Glomerular endothelial cell (primary cell): Measurements from ENCODE around the gene ZMAT3. TPM values are rescaled to one million over a fixed set of nuclear protein-coding genes. Genes with fewer than 3 reads are reported as not detected.
"Not testable (repeated sequence)": the region's sequence is repeated elsewhere in the genome, so short reads cannot be mapped to it uniquely, and the experiment has no call there.

Source experiments
- DNase-seq: peaks from one replicate; pipeline ENCODE4 v3.0.0-alpha.2; 2011; ENCODE audit warnings: low read depth, low spot score; ENCODE audit errors: extremely low read depth
- total RNA-seq: library from RNA; depleted of rRNA; stranded (reverse); fragments of >200 nt; gene quantifications from 2 replicates; pipeline ENCODE4 v1.2.3, GENCODE V29; 2015

Gene ZMAT3
- total RNA-seq, 1 donor from 2014 or later, result 70.1 TPM

GRCh38 chr3:179069762-179070390 is 1.7 kb downstream of the ZMAT3 start:
- DNase-seq, result no peak

DNA sequence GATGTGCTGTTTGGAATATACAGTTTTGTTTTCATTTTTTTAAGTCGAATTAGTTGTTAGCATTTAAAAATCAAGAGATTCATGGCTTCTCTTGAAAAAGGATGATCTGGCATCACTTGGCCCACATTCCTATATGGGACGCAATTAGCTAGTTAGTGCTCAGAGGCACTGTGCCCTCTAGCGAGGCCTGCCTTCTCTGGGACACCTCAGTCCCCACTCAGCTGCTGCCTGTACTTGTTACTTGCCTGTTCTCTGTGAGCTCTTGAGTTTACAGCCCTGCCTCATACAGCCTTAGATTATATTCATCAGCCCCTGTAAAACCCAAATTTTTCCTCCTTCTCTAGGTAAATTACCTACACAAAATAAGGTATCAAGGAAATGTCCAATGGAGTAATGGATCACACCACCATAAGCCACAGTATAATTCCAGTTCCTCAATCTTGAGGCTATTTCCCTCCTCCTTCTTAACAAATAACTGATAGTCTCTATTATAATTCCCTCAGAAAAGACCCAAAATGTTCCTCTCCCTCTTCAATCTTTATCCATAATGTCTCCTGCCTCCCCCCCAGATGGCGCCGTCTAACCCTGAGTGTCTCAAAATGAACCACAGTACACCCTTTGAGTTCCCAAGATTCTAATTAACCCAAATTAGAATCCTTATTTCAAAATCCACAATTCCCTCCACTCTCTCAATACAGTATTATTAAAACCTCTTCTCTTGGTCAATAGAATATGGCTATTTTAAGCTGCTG is 2.7 kb downstream of the ZMAT3 start:
- DNase-seq, result no peak

- no peak for DNase-seq
Observed at GRCh38 chr3:179067839-179068238, 3.8 kb downstream of the ZMAT3 start.

- no peak for DNase-seq
Observed at GRCh38 chr3:179067291-179067690, 4.3 kb downstream of the ZMAT3 start.

DNA sequence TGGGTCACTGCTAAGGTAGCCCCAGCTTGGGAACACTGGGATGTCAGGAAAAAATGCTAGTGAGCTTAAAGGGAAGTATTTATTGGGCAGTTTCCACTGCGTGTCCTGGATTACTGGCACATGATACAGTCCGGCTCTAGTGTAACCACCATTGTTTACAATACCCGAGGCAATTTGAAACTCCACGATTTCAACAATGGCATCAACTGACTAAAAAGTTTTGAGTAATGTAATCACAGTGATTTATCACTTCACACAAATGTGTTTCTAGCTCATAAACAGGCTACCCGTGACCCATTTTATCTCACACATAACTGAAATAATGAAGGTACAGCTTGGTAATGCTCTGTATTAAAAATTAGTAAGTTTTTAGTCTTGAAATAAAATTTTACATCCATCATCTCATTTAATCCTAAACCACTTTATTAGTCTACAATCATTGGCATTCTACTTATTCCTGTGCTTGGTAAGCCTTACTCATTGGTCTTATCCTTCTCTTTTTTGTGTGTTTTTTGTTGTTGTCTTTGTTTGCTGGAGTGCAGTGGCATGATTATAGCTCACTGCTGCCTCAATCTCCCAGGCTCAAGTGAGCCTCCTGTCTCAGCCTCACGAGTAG is 7.6 kb downstream of the ZMAT3 start:
- DNase-seq, result no peak

- no peak for DNase-seq
Observed at GRCh38 chr3:179056326-179056725, 15.3 kb downstream of the ZMAT3 start.

DNA sequence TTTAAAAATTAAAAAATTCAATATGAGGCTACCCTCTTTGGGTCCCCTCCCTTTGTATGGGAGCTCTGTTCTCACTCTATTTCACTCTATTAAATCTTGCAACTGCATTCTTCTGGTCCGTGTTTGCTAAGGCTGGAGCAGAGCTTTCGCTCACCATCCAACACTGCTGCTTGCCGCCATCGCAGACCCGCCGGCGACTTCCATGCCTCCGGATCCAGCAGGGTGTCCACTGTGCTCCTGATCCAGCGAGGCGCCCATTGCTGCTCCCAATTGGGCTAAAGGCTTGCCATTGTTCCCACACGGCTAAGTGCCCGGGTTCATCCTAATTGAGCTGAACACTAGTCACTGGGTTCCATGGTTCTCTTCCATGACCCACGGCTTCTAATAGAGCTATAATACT is 17.0 kb downstream of the ZMAT3 start:
- DNase-seq, result not testable (repeated sequence)

DNA sequence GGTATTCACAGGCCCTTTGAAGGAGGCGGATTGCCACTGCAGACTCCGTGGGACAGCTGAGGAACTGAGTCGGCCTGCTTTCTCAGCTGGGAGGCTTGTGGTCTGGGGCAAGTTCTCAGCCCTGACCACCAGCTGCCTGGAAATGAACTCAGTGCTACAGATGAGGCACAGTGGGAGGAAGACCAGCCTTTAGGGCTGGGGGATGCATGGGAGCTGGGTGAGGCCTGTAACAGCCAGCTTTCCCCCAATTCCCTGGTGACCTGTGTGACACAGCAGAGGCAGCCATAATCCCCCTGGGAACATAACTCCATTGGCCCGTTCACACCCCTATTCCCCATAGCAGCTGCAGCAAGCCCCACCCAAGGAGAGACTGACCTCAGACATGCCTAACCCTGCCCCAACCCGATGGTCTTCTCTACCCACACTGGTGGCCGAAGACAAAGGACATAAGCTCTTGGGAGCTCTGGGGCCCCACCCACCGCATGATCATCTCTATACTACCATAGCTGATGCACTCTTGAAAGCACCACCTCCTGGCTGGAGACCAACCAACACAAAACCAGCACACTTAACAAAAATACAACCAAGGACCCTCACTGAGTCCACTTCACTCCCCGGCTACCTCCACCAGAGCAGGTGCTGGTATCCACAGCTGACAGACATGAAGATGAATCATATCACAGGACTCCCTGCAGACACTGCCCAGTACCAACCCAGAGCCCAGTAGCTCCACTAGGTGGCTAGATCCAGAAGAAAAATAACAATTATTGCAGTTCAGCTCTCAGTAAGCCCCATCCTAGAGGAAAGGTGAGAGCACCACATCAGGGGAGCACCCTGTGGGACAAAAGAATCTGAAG is 24.9 kb downstream of the ZMAT3 start:
- DNase-seq, result no peak

GRCh38 chr3:179045719-179046402 is 25.7 kb downstream of the ZMAT3 start:
- no peak for DNase-seq

DNA sequence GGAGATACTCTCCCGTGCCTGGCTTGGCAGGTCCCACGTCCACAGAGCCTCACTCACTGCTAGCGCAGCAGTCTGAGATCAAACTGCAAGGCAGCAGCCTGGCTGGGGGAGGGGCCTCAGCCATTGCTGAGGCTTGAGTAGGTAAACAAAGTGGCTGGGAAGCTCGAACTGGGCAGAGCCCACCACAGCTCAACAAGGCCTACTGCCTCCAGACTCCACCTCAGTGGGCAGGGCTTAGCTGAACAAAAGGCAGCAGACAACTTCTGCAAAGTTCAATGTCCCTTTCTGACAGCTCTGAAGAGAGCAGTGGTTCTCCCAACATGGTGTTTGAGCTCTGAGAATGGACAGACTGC is 32.7 kb downstream of the ZMAT3 start:
- not testable (repeated sequence) for DNase-seq

DNA sequence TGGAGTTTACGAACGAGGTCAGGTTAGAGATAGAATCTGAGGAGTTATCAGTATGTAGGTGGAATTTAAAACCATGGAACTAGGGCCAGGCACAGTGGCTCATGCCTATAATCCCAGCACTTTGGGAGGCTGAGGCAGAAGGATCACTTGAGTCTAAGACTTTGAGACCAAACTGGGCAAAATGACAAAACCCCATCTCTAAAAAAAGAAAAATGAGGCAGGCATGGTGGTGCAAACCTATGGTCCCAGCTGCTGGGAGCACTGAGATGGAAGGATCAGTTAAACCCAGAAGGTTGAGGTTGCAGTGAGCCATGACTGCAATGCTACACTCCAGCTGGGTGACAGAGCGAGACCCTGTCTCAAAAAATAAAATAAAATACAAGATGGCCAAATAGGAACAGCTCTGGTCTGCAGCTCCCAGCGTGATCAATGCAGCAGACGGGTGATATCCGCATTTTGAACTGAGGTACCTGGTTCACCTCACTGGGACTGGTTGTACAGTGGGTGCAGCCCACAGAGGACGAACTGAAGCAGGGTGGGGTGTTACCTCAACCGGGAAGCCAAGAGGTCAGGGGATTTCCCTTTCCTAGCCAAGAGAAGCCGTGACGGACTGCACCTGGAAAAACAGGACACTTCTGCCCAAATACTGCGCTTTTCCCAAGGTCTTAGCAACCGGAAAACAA is 33.3 kb downstream of the ZMAT3 start:
- DNase-seq, result no peak

DNA sequence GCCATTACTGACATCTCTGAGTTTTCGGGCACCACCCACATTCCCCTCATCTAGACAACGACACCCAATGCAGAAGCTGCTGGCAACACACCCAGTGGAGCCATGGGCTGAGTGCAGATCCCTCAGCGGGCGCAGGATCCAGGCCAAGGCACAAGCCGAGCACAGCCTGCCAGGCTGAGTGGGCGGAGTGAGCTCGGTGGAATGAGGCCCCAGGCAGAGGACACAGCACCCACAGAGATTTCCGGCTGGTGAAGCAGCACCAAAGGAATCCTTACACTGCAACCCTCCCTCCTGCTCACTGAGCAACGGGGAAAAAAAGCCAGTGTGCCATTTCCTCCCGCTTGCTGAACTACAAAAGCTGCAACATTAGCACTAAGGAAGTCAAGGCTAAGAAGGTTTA is 34.3 kb downstream of the ZMAT3 start:
- DNase-seq, result no peak

GRCh38 chr3:179036626-179037300 is 34.8 kb downstream of the ZMAT3 start:
- no peak for DNase-seq

DNA sequence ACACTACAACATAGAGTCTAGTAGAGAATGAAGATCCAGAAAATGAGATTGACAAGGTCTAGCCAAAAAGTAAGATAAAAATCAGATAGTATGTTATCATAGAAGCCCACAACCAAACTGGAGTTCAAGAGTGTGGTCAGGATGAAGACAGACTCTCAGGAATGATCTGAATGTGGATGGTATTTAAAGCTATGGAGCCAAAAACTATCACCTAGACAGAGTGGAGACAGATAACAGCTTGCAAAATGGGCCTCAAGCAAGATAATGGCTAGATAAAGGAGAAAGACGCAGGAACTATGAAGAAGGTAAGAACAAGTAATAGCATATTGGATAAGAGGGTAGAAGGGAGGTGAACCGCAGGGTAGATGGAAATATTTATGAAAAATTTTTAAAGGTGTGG is 35.4 kb downstream of the ZMAT3 start:
- DNase-seq, result no peak

- no peak for DNase-seq
Observed at GRCh38 chr3:179035232-179035631, 36.4 kb downstream of the ZMAT3 start.

DNA sequence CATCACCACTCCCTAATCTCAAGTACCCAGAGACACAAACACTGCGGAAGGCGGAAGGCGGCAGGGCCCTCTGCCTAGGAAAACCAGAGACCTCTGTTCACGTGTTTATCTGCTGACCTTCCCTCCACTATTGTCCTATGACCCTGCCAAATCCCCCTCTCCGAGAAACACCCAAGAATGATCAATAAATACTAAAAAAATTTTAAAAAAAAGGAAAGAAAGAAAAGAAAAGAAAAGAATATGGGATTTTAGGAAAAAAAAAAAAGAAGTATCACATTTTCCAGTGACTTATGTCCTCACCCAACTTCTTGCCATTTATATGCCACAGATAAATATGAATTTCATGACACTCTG is 38.3 kb downstream of the ZMAT3 start:
- DNase-seq, result not testable (repeated sequence)

GRCh38 chr3:179032454-179033303 is 38.9 kb downstream of the ZMAT3 start:
- DNase-seq, result not testable (repeated sequence)

- DNase-seq, result no peak
Observed at GRCh38 chr3:179029096-179029495, 42.5 kb downstream of the ZMAT3 start.

- no peak for DNase-seq
Observed at GRCh38 chr3:179028408-179028807, 43.2 kb downstream of the ZMAT3 start.
